Measurements from ENCODE around the gene NLRP6. TPM values are rescaled to one million over a fixed set of nuclear protein-coding genes. Genes with fewer than 3 reads are reported as not detected.

Gene NLRP6
- total and polyA plus RNA-seq, 2 donors = 0.90 to 2.2 TPM

DNA sequence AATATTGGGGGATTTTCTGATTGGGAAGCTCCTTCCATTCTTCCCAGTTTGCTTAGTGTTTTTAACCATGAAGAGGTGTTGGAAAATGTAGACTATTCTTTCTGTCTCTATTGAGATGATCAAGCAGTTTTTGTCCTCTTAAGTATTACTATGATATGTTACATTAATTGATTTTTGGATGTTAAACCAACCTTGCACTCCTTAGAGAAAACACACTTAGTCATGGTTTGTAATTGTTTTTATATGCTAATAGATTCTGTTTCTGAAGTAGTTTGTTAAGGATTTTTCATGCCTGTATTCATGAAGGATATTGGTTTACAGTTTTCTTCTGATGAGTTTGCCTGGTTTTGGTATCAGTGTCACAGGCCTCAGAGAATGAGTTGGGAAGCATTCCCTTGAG lies 2.0 kb upstream of the NLRP6 start:
- Histone ChIP-seq H3K27me3 (ENCODE audit: control insufficient read depth in 2 of 2, insufficient read depth in 1 of 2, low read length in 1 of 2) (peaks cover 30 to 46% of the 10 kb centered on the region in 2 donors), H3K27ac (ENCODE audit: low read depth in 1 of 2, low read length in 1 of 2) (no peak overlapping the region), H3K9me3 (ENCODE audit: control insufficient read depth in 2 of 2, insufficient read depth in 1 of 2, low read length in 1 of 2) (peaks cover under 1 to 9% of the 10 kb centered on the region in 2 donors), H3K4me3 (ENCODE audit: low read length in 2 of 2) (no peak overlapping the region), H3K4me1 (ENCODE audit: control insufficient read depth in 2 of 2, insufficient read depth in 2 of 2, low read length in 2 of 2) (peaks cover 0 to 31% of the 10 kb centered on the region in 2 donors), H3K36me3 (ENCODE audit: control insufficient read depth in 2 of 2, insufficient read depth in 2 of 2, low read length in 1 of 2) (no peaks in the 10 kb centered on the region)
- DNase-seq (ENCODE audit: low read depth in 6 of 9, low spot score in 9 of 9) = no peak

DNA sequence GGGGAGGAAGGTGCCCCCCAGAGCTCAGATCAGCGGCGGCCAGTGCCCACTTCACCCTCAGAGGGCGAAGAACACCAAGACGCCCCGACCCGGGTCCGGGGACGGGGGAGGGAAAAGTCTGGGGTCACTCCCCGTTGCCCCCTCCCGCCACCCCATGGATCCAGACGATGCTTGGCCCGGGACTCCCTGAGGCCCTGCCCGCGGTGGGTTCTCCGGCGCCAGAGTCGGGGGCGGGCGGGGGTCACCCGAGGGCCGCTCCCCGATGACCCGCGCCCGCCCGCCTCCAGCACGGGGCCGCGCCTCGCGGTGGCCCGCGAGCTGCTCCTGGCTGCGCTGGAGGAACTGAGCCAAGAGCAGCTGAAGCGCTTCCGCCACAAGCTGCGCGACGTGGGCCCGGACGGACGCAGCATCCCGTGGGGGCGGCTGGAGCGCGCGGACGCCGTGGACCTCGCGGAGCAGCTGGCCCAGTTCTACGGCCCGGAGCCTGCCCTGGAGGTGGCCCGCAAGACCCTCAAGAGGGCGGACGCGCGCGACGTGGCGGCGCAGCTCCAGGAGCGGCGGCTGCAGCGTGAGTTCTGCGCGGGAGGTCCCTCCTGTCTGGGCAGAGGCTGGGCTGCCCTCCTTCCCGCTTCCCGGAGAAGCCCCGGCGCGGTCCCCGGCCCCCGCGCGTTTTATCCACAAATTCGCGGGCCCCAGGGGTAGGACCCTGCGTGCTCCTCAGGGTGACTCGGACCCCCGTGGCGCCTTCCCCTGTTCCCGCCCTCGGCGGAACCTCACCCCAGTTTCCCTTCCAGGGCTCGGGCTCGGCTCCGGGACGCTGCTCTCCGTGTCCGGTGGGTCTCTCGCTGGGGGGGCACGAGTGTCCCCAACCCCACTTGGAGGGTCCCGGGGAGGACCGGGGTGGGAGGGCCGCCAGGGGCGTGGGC lies 1.1 kb downstream of the NLRP6 start:
- H3K4me3 ChIP-seq (ENCODE audit: low read length in 2 of 2) = peak overlapping the region; percentile 24 to 41
- peaks cover 1 to 9% of the 10 kb centered on the region in 2 donors for H3K9me3 ChIP-seq (ENCODE audit: control insufficient read depth in 2 of 2, insufficient read depth in 1 of 2, low read length in 1 of 2)
- H3K27me3 ChIP-seq (ENCODE audit: control insufficient read depth in 2 of 2, insufficient read depth in 1 of 2, low read length in 1 of 2) = peaks cover 54 to 70% of the 10 kb centered on the region in 2 donors
- H3K4me1 ChIP-seq (ENCODE audit: control insufficient read depth in 2 of 2, insufficient read depth in 2 of 2, low read length in 2 of 2) = peaks cover 0 to 40% of the 10 kb centered on the region in 2 donors
- peak overlapping the region in 1 of 2 donors; percentile 36 for H3K27ac ChIP-seq (ENCODE audit: low read depth in 1 of 2, low read length in 1 of 2)
- peak in 1 of 9 donors; percentile 34 for DNase-seq (ENCODE audit: low read depth in 6 of 9, low spot score in 9 of 9)
- H3K36me3 ChIP-seq (ENCODE audit: control insufficient read depth in 2 of 2, insufficient read depth in 2 of 2, low read length in 1 of 2) = no peaks in the 10 kb centered on the region
- 20% methylated on average over 97 of the region's 97 CpGs for whole genome bisulfite sequencing

DNA sequence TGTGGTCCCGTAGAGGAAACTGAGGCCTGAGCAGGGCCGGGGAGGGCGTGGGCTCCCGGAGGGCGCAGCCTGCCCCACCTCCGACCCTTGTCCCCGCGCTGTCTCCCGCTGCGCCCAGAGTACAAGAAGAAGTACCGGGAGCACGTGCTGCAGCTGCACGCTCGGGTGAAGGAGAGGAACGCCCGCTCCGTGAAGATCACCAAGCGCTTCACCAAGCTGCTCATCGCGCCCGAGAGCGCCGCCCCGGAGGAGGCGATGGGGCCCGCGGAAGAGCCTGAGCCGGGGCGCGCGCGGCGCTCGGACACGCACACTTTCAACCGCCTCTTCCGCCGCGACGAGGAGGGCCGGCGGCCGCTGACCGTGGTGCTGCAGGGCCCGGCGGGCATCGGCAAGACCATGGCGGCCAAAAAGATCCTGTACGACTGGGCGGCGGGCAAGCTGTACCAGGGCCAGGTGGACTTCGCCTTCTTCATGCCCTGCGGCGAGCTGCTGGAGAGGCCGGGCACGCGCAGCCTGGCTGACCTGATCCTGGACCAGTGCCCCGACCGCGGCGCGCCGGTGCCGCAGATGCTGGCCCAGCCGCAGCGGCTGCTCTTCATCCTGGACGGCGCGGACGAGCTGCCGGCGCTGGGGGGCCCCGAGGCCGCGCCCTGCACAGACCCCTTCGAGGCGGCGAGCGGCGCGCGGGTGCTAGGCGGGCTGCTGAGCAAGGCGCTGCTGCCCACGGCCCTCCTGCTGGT lies 1.9 kb downstream of the NLRP6 start:
- Histone ChIP-seq H3K27me3 (ENCODE audit: control insufficient read depth in 2 of 2, insufficient read depth in 1 of 2, low read length in 1 of 2) (peaks cover 56 to 71% of the 10 kb centered on the region in 2 donors), H3K27ac (ENCODE audit: low read depth in 1 of 2, low read length in 1 of 2) (peak overlapping the region in 1 of 2 donors; percentile 52), H3K9me3 (ENCODE audit: control insufficient read depth in 2 of 2, insufficient read depth in 1 of 2, low read length in 1 of 2) (peaks cover 1 to 9% of the 10 kb centered on the region in 2 donors), H3K36me3 (ENCODE audit: control insufficient read depth in 2 of 2, insufficient read depth in 2 of 2, low read length in 1 of 2) (no peaks in the 10 kb centered on the region), H3K4me1 (ENCODE audit: control insufficient read depth in 2 of 2, insufficient read depth in 2 of 2, low read length in 2 of 2) (peaks cover 0 to 40% of the 10 kb centered on the region in 2 donors), H3K4me3 (ENCODE audit: low read length in 2 of 2) (peak overlapping the region; percentile 24 to 41)
- 4% methylated on average over 85 of the region's 85 CpGs for WGBS
- DNase-seq (ENCODE audit: low read depth in 6 of 9, low spot score in 9 of 9) = peak in 2 of 9 donors; percentile 45 to 67

DNA sequence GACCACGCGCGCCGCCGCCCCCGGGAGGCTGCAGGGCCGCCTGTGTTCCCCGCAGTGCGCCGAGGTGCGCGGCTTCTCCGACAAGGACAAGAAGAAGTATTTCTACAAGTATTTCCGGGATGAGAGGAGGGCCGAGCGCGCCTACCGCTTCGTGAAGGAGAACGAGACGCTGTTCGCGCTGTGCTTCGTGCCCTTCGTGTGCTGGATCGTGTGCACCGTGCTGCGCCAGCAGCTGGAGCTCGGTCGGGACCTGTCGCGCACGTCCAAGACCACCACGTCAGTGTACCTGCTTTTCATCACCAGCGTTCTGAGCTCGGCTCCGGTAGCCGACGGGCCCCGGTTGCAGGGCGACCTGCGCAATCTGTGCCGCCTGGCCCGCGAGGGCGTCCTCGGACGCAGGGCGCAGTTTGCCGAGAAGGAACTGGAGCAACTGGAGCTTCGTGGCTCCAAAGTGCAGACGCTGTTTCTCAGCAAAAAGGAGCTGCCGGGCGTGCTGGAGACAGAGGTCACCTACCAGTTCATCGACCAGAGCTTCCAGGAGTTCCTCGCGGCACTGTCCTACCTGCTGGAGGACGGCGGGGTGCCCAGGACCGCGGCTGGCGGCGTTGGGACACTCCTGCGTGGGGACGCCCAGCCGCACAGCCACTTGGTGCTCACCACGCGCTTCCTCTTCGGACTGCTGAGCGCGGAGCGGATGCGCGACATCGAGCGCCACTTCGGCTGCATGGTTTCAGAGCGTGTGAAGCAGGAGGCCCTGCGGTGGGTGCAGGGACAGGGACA lies 2.7 kb downstream of the NLRP6 start:
- H3K27me3 ChIP-seq (ENCODE audit: control insufficient read depth in 2 of 2, insufficient read depth in 1 of 2, low read length in 1 of 2) = peaks cover 57 to 71% of the 10 kb centered on the region in 2 donors
- H3K27ac ChIP-seq (ENCODE audit: low read depth in 1 of 2, low read length in 1 of 2) = peak overlapping the region; percentile 32 to 60
- 11% methylated on average over 79 of the region's 79 CpGs for WGBS
- peaks cover 1 to 9% of the 10 kb centered on the region in 2 donors for H3K9me3 ChIP-seq (ENCODE audit: control insufficient read depth in 2 of 2, insufficient read depth in 1 of 2, low read length in 1 of 2)
- peak overlapping the region; percentile 20 to 41 for H3K4me3 ChIP-seq (ENCODE audit: low read length in 2 of 2)
- peaks cover 0 to 40% of the 10 kb centered on the region in 2 donors for H3K4me1 ChIP-seq (ENCODE audit: control insufficient read depth in 2 of 2, insufficient read depth in 2 of 2, low read length in 2 of 2)
- H3K36me3 ChIP-seq (ENCODE audit: control insufficient read depth in 2 of 2, insufficient read depth in 2 of 2, low read length in 1 of 2) = no peaks in the 10 kb centered on the region
- peak in 2 of 9 donors; percentile 38 to 58 for DNase-seq (ENCODE audit: low read depth in 6 of 9, low spot score in 9 of 9)

DNA sequence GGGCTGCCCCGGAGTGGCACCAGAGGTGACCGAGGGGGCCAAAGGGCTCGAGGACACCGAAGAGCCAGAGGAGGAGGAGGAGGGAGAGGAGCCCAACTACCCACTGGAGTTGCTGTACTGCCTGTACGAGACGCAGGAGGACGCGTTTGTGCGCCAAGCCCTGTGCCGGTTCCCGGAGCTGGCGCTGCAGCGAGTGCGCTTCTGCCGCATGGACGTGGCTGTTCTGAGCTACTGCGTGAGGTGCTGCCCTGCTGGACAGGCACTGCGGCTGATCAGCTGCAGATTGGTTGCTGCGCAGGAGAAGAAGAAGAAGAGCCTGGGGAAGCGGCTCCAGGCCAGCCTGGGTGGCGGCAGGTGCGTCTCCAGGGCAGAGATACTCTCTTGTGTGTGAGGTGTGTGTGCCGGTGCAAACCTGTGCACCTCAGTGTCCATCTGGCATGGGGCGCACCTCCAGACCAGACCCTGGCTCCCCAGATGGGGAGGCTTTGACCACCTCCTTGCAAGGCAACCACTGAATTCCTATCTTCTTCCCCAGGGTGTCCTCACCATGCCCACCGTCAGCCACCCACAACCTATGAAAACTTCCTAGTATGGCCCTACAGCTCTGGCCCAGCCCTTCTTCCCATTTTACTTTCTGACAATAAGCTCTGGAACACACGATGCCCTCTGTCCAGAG lies 3.4 kb downstream of the NLRP6 start:
- Histone ChIP-seq H3K27me3 (ENCODE audit: control insufficient read depth in 2 of 2, insufficient read depth in 1 of 2, low read length in 1 of 2) (peaks cover 60 to 71% of the 10 kb centered on the region in 2 donors), H3K27ac (ENCODE audit: low read depth in 1 of 2, low read length in 1 of 2) (peak overlapping the region; percentile 12 to 17), H3K36me3 (ENCODE audit: control insufficient read depth in 2 of 2, insufficient read depth in 2 of 2, low read length in 1 of 2) (peaks cover 0 to 2% of the 10 kb centered on the region in 2 donors), H3K4me3 (ENCODE audit: low read length in 2 of 2) (peak overlapping the region; percentile 8 to 41), H3K9me3 (ENCODE audit: control insufficient read depth in 2 of 2, insufficient read depth in 1 of 2, low read length in 1 of 2) (peaks cover 1 to 9% of the 10 kb centered on the region in 2 donors), H3K4me1 (ENCODE audit: control insufficient read depth in 2 of 2, insufficient read depth in 2 of 2, low read length in 2 of 2) (peaks cover 0 to 43% of the 10 kb centered on the region in 2 donors)
- 39% methylated on average over 26 of the region's 26 CpGs for whole genome bisulfite sequencing
- DNase-seq (ENCODE audit: low read depth in 6 of 9, low spot score in 9 of 9) = no peak

DNA sequence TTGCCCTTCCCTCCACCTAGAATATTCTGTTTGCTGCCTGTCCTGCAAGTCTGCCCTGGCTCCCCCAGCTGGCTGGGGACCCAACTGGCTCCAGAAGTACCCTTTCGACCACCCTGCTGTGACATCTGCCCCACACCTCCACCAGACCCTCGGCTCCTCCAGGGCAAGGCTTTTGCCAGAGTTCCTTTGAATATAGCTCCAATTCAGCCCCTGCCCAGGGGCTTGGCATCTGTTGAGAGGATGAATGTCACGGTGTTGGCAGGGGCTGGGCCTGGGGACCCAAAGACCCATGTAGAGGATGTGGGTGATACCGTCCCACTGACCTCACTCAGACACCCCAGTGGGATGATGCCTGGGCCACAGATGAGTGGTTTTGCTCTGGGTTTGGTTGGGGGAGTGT lies 4.0 kb downstream of the NLRP6 start:
- Histone ChIP-seq H3K4me3 (ENCODE audit: low read length in 2 of 2) (peak overlapping the region in 1 of 2 donors; percentile 8), H3K27me3 (ENCODE audit: control insufficient read depth in 2 of 2, insufficient read depth in 1 of 2, low read length in 1 of 2) (peaks cover 60 to 71% of the 10 kb centered on the region in 2 donors), H3K36me3 (ENCODE audit: control insufficient read depth in 2 of 2, insufficient read depth in 2 of 2, low read length in 1 of 2) (peaks cover 0 to 5% of the 10 kb centered on the region in 2 donors), H3K4me1 (ENCODE audit: control insufficient read depth in 2 of 2, insufficient read depth in 2 of 2, low read length in 2 of 2) (peaks cover 2 to 47% of the 10 kb centered on the region in 2 donors), H3K27ac (ENCODE audit: low read depth in 1 of 2, low read length in 1 of 2) (no peak overlapping the region), H3K9me3 (ENCODE audit: control insufficient read depth in 2 of 2, insufficient read depth in 1 of 2, low read length in 1 of 2) (peaks cover 1 to 9% of the 10 kb centered on the region in 2 donors)
- WGBS = 69% methylated on average over 4 of the region's 4 CpGs
- DNase-seq (ENCODE audit: low read depth in 6 of 9, low spot score in 9 of 9) = no peak

DNA sequence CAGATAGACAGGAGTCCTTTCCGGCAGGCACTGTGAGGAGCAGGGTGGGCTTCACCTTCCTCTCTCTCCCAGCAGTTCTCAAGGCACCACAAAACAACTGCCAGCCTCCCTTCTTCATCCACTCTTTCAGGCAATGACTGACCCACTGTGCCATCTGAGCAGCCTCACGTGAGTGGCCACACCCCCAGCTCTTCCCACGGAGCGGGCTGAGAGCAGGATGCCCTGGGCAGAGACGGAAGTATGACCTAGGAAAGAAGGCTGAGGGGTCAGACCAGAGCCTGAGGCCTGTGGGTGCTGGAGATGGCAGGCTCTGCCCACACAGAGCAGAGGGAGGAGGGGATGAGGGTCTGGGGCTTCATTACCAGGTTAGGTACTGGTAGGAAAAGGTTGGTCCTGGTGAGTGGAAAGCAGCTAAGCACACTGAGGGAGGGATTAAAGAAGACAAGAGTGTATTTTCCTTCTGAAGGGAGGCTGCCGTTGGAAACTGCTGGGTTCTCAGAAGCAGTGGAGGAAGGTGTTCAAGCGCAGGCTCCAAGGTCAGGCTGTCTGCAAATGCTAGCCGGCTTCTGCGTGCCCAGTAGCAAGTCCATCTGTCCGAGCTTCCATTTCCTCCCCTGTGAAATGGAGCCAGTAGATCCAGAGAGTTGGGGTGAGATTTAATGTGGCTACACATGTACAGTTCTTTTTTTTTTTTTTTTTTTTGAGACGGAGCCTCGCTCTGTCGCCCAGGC lies 4.6 kb downstream of the NLRP6 start:
- no peak overlapping the region for H3K4me3 ChIP-seq (ENCODE audit: low read length in 2 of 2)
- H3K9me3 ChIP-seq (ENCODE audit: control insufficient read depth in 2 of 2, insufficient read depth in 1 of 2, low read length in 1 of 2) = peaks cover 1 to 9% of the 10 kb centered on the region in 2 donors
- peak overlapping the region in 1 of 2 donors; percentile 18 for H3K27ac ChIP-seq (ENCODE audit: low read depth in 1 of 2, low read length in 1 of 2)
- H3K27me3 ChIP-seq (ENCODE audit: control insufficient read depth in 2 of 2, insufficient read depth in 1 of 2, low read length in 1 of 2) = peaks cover 60 to 72% of the 10 kb centered on the region in 2 donors
- peaks cover 2 to 50% of the 10 kb centered on the region in 2 donors for H3K4me1 ChIP-seq (ENCODE audit: control insufficient read depth in 2 of 2, insufficient read depth in 2 of 2, low read length in 2 of 2)
- H3K36me3 ChIP-seq (ENCODE audit: control insufficient read depth in 2 of 2, insufficient read depth in 2 of 2, low read length in 1 of 2) = peaks cover 0 to 5% of the 10 kb centered on the region in 2 donors
- DNase-seq (ENCODE audit: low read depth in 6 of 9, low spot score in 9 of 9) = no peak
- 79% methylated on average over 11 of the region's 13 CpGs for WGBS

Data from thymus (tissue), 11 donors.